Fibroblast of villous mesenchyme (primary cell): ENCODE results near the gene OSMR. TPM values are rescaled to one million over a fixed set of nuclear protein-coding genes. Genes with fewer than 3 reads are reported as not detected.

Source experiments
- DNase-seq: peaks from one replicate; pipeline ENCODE4 v3.0.0-alpha.2; 2010; ENCODE audit warnings: low read depth
- H3K4me3 ChIP-seq: 2 replicates; pipeline ENCODE4 v1.5.1; 2011; ENCODE audit warnings: low read depth, mild to moderate bottlenecking, low read length
- CTCF ChIP-seq: IDR thresholded peaks from 2 replicates; pipeline ENCODE4 v1.5.1; 2012; ENCODE audit warnings: low read depth, mild to moderate bottlenecking, low read length; ENCODE audit not compliant: insufficient read depth
- total RNA-seq: library from RNA; depleted of rRNA; stranded (reverse); fragments of >200 nt; gene quantifications from 2 replicates; pipeline ENCODE4 v1.2.3, GENCODE V29; 2012

OSMR gene
- total RNA-seq, 1 donor = 114 TPM

GRCh38 chr5:38871790-38872551 lies 26.2 kb downstream of the OSMR start:
- DNase-seq = peak; percentile 98
- no peak overlapping the region for H3K4me3 ChIP-seq
- no peak for TF ChIP-seq CTCF

GRCh38 chr5:38872826-38873225 lies 27.0 kb downstream of the OSMR start:
- TF ChIP-seq CTCF = no peak
- DNase-seq = no peak
- no peak overlapping the region for H3K4me3 ChIP-seq

GRCh38 chr5:38874948-38875456 lies 29.2 kb downstream of the OSMR start:
- DNase-seq = no peak
- TF ChIP-seq CTCF = no peak

GRCh38 chr5:38878391-38879077 lies 32.7 kb downstream of the OSMR start:
- TF ChIP-seq CTCF = no peak
- no peak overlapping the region for H3K4me3 ChIP-seq
- no peak for DNase-seq

More at GRCh38 chr5:38874948-38875456, 29.2 kb downstream of the OSMR start:
- no peak overlapping the region for H3K4me3 ChIP-seq

GRCh38 chr5:38879078-38879460 lies 33.3 kb downstream of the OSMR start:
- no peak for TF ChIP-seq CTCF
- H3K4me3 ChIP-seq = no peak overlapping the region
- no peak for DNase-seq

- no peak overlapping the region for H3K4me3 ChIP-seq
- TF ChIP-seq CTCF = no peak
- DNase-seq = no peak
Measured at GRCh38 chr5:38883842-38884241, 38.0 kb downstream of the OSMR start.
